ENCODE data around the gene AMOTL2. TPM values are rescaled to one million over a fixed set of nuclear protein-coding genes. Genes with fewer than 3 reads are reported as not detected.

Gene AMOTL2
- total RNA-seq, 1 donor from 2014 or later, result 281 TPM

DNA sequence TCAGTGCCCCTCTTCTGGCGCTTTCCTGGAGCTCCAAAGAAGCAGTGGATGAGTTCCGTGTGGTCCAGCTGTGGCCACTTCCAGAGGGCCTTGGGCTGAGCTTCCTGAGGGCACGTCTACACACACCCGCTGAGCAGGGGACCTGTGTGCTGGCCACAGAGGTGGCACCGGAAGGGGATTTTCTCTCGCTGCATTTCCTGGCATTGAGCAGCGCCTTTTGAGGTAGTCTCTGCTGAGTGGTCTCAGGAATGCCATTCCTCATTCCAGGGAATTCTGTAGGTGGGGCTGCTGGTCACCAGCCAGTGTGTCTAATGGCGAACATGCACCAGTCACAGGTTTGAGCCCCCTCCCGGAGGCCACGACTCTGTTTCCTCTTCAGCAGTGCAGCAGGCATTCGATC is 48.1 kb downstream of the AMOTL2 start:
- Mint-ChIP-seq H3K4me3 (no peak overlapping the region), H3K27me3 (ENCODE audit: low read depth) (no peaks in the 10 kb centered on the region)

DNA sequence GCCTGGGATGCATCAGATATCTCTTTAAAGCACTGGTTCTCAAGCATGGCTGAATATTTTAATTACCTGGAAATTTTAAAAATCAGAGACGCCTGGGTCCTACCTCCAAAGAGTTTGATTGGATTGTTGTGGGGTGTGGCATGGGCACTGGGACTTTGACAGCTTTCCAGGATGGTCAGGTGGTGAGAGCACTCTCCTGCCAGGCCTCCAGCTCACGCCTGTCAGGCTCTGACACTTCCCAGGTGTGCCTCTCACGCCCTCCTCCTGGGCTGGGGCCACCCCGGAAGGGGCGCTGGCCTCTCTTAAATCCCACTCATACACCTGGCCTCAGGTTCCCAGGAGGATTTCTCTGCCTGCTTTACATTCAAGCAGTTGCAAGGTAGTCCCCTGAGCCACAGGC is 48.5 kb downstream of the AMOTL2 start:
- H3K4me1 Mint-ChIP-seq, result peaks cover 40% of the 10 kb centered on the region
- no peak overlapping the region for H3K4me3 Mint-ChIP-seq
- H3K36me3 Mint-ChIP-seq, result no peaks in the 10 kb centered on the region
- no peaks in the 10 kb centered on the region for H3K9me3 Mint-ChIP-seq
- TF ChIP-seq, protein P1, sequence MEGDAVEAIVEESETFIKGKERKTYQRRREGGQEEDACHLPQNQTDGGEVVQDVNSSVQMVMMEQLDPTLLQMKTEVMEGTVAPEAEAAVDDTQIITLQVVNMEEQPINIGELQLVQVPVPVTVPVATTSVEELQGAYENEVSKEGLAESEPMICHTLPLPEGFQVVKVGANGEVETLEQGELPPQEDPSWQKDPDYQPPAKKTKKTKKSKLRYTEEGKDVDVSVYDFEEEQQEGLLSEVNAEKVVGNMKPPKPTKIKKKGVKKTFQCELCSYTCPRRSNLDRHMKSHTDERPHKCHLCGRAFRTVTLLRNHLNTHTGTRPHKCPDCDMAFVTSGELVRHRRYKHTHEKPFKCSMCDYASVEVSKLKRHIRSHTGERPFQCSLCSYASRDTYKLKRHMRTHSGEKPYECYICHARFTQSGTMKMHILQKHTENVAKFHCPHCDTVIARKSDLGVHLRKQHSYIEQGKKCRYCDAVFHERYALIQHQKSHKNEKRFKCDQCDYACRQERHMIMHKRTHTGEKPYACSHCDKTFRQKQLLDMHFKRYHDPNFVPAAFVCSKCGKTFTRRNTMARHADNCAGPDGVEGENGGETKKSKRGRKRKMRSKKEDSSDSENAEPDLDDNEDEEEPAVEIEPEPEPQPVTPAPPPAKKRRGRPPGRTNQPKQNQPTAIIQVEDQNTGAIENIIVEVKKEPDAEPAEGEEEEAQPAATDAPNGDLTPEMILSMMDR (IDR thresholded peaks at IDR 0.05; ENCODE audit: unreplicated experiment), result no peak
- H3K27me3 Mint-ChIP-seq (ENCODE audit: low read depth), result no peaks in the 10 kb centered on the region
- DNase-seq (ENCODE audit: low spot score in 2 of 2, unreplicated experiment in 2 of 2), result no peak
- peak overlapping the region; percentile 97 for H3K27ac Mint-ChIP-seq

More for the DNA sequence above, 48.1 kb downstream of the AMOTL2 start:
- no peak for DNase-seq (ENCODE audit: low spot score in 2 of 2, unreplicated experiment in 2 of 2)
- H3K9me3 Mint-ChIP-seq, result no peaks in the 10 kb centered on the region
- peak overlapping the region; percentile 97 for H3K27ac Mint-ChIP-seq
- peaks cover 42% of the 10 kb centered on the region for H3K4me1 Mint-ChIP-seq
- TF ChIP-seq, protein P1 (IDR thresholded peaks at IDR 0.05; ENCODE audit: unreplicated experiment), result no peak
- no peaks in the 10 kb centered on the region for H3K36me3 Mint-ChIP-seq

DNA sequence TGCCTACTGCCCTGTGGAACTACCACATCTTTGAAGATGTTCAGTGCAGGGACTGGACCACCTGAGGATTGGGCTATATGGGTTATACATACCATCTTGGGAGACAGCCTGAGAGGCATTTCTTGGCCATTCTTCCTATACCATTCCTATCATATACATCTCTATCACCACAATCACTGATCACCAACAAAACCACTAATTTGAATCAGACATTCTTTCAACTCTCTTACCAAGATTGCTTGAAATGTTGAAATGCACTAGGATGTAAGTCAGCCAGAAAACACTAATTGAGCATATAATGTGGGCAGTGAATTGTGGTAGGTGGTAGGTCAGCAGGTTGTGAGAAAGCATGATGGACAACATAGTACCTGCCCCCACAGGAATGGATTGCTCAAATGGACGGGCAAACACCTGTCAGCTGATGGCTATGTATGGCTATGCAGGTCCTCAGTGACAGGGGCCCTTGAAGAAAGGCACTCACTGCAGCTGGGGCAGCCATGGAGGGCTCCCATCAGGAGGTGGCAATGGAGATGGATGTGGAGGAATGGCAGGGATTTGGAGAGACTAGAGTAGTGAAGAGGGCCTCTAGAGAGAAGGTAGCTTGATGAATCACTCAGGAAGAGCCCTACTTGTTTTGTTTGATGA is 49.1 kb downstream of the AMOTL2 start:
- H3K4me1 Mint-ChIP-seq, result peaks cover 35% of the 10 kb centered on the region
- no peaks in the 10 kb centered on the region for H3K36me3 Mint-ChIP-seq
- peak overlapping the region; percentile 97 for H3K27ac Mint-ChIP-seq
- H3K9me3 Mint-ChIP-seq, result no peaks in the 10 kb centered on the region
- no peak overlapping the region for H3K4me3 Mint-ChIP-seq
- TF ChIP-seq, protein P1 (IDR thresholded peaks at IDR 0.05; ENCODE audit: unreplicated experiment), result no peak
- no peak for DNase-seq (ENCODE audit: low spot score in 2 of 2, unreplicated experiment in 2 of 2)
- H3K27me3 Mint-ChIP-seq (ENCODE audit: low read depth), result no peaks in the 10 kb centered on the region

DNA sequence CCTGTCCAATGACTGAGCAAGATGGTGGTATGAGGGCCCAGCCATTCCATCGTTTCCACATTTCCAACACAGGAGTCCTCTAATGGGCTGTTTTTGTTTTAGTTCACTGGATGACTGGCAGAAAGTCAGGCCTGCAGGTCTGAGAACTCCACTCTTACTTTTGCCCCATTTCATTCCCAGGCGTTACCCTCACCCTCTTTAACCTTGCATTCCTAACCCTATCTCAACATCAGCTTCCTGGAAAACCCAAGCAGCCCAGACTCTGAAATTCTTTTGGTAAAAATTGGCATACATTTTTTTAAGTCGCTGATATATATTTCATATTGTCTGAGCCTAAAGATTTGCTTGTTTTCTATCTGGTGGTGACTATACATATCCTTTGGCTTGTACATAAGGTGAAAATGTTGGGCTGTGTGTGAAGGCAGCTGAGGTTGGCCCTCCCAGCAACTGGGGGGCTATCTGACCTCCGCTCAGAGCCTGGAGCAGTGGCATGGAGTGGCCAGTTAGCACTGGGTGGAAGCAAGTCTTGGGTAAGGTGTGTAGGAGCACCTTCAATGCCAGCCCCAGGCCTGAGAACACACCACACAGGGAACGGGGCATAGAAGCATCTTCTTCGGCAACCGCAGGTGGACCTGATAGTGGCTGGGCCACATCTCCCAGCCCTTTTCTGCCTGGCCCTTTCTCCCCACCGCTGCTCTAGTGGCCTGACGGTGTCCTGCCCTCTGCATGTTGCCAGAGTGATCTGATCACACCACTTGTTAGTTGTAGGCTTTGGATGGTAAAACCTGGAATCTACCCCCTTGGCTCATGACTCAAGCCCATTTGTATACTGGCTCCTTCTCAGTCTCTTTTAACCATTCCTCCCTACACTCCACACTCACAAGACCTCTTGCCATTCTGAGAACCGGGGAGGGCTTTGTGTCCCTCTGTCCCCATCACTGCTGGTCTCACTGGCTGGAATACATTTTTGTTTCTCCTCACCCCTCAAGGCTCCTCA is 50.0 kb downstream of the AMOTL2 start:
- peaks cover 31% of the 10 kb centered on the region for H3K4me1 Mint-ChIP-seq
- no peaks in the 10 kb centered on the region for H3K36me3 Mint-ChIP-seq
- no peaks in the 10 kb centered on the region for H3K27me3 Mint-ChIP-seq (ENCODE audit: low read depth)
- H3K4me3 Mint-ChIP-seq, result no peak overlapping the region
- H3K27ac Mint-ChIP-seq, result no peak overlapping the region
- TF ChIP-seq, protein P1 (IDR thresholded peaks at IDR 0.05; ENCODE audit: unreplicated experiment), result no peak
- DNase-seq (ENCODE audit: low spot score in 2 of 2, unreplicated experiment in 2 of 2), result no peak
- H3K9me3 Mint-ChIP-seq, result no peaks in the 10 kb centered on the region

DNA sequence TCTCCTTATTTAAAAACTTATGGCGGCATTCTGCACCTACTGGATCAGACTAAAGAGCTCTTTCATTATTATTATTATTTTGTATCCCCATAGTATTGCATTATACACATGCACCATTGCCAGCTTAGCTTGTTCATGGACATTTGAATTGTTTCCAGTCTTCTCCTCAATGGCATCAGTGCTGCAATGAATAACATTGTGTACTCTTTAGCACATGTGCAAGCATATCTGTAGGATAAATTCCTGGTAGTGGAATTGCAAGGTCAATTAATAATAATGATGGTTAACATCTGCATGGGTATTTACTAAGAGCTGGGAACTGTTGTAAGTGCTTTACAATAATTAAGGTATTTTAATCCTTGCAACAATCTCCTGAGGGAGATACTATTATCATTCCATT is 52.0 kb downstream of the AMOTL2 start:
- H3K27ac Mint-ChIP-seq, result no peak overlapping the region
- no peak for DNase-seq (ENCODE audit: low spot score in 2 of 2, unreplicated experiment in 2 of 2)
- TF ChIP-seq, protein P1 (IDR thresholded peaks at IDR 0.05; ENCODE audit: unreplicated experiment), result no peak
- no peaks in the 10 kb centered on the region for H3K36me3 Mint-ChIP-seq
- H3K4me1 Mint-ChIP-seq, result peaks cover 23% of the 10 kb centered on the region
- no peaks in the 10 kb centered on the region for H3K27me3 Mint-ChIP-seq (ENCODE audit: low read depth)
- no peak overlapping the region for H3K4me3 Mint-ChIP-seq
- peaks cover 4% of the 10 kb centered on the region for H3K9me3 Mint-ChIP-seq
